Nucleus accumbens (tissue), 56 donors: ENCODE measurements around the gene CTDSPL.
A peak's percentile ranks its signal among the peaks of the same experiment; 100 is the strongest.

Experiments used
- DNase-seq, 56 donors: peaks; one replicate each; lab custom pipeline; 2025; lab: John Stamatoyannopoulos, UW

Gene CTDSPL

GRCh38 chr3:37887824-37888223 lies 26.1 kb downstream of the CTDSPL start:
- DNase-seq: peak in 11 of 56 donors; percentile 22 to 61 (median 37)

- no peak for DNase-seq
These were observed 26.7 kb downstream of the CTDSPL start for GRCh38 chr3:37888421-37888820.

- DNase-seq: no peak
These were observed 28.8 kb downstream of the CTDSPL start for GRCh38 chr3:37890522-37890921.

GRCh38 chr3:37891227-37891626 lies 29.5 kb downstream of the CTDSPL start:
- no peak for DNase-seq

- DNase-seq: no peak
These were observed 31.4 kb downstream of the CTDSPL start for GRCh38 chr3:37892927-37893600.

GRCh38 chr3:37896827-37897226 lies 35.1 kb downstream of the CTDSPL start:
- no peak for DNase-seq

GRCh38 chr3:37897763-37898162 lies 36.1 kb downstream of the CTDSPL start:
- DNase-seq: no peak

GRCh38 chr3:37898424-37898823 lies 36.7 kb downstream of the CTDSPL start:
- no peak for DNase-seq

GRCh38 chr3:37899101-37899707 lies 37.5 kb downstream of the CTDSPL start:
- DNase-seq: no peak

- no peak for DNase-seq
These were observed 38.1 kb downstream of the CTDSPL start for GRCh38 chr3:37899711-37900306.

- no peak for DNase-seq
These were observed 40.0 kb downstream of the CTDSPL start for GRCh38 chr3:37901721-37902120.

GRCh38 chr3:37902674-37903073 lies 41.0 kb downstream of the CTDSPL start:
- DNase-seq: no peak

- DNase-seq: no peak
These were observed 41.6 kb downstream of the CTDSPL start for GRCh38 chr3:37903320-37903719.

GRCh38 chr3:37903734-37904133 lies 42.1 kb downstream of the CTDSPL start:
- DNase-seq: no peak

- no peak for DNase-seq
These were observed 42.9 kb downstream of the CTDSPL start for GRCh38 chr3:37904601-37905000.

- no peak for DNase-seq
These were observed 43.7 kb downstream of the CTDSPL start for GRCh38 chr3:37905346-37905745.

GRCh38 chr3:37905987-37906674 lies 44.5 kb downstream of the CTDSPL start:
- DNase-seq: peak in 1 of 56 donors; percentile 18

- DNase-seq: no peak
These were observed 45.1 kb downstream of the CTDSPL start for GRCh38 chr3:37906734-37907282.

- DNase-seq: no peak
These were observed 45.7 kb downstream of the CTDSPL start for GRCh38 chr3:37907371-37907770.

GRCh38 chr3:37907906-37908305 lies 46.2 kb downstream of the CTDSPL start:
- DNase-seq: peak in 19 of 56 donors; percentile 5 to 58 (median 31)
